Measurements from ENCODE around the gene EFHD2. TPM values are rescaled to one million over a fixed set of nuclear protein-coding genes. Genes with fewer than 3 reads are reported as not detected.

Gene EFHD2
- total RNA-seq, 1 donor from 2014 or later, result 26.0 TPM

DNA sequence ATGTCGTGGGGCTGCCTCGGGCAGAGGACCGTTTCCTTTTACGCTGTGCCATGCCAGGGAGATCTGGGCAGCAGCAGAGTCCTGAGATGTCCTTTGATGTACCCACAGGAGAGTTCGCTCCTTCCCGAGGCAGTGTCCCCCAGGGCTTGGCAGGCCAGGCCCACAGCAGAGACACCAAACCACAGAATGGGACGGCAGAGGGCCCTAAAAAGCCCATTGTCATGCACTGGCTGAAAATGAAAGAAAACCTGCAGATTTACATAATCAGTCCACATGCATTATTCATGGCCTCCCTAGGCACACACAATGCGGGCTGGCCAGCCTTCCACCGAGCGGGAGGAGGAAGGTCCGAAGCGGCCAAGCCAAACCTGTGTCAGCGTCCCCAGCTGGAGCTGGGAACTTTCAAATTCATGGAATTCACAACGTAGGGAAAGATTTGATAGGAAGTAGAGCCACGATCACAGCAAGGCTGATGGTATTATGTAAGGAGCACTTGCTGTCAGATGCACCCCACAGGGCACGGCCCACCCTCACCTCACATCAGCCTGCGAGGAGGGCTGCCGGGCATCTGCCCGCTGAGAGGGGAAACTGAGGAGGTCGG, 25.3 kb upstream of the EFHD2 start:
- peak overlapping the region; percentile 24 for H2AFZ ChIP-seq (ENCODE audit: low read depth, low read length)
- H3K9me3 ChIP-seq (ENCODE audit: insufficient read depth, low read depth, low read length), result no peaks in the 10 kb centered on the region
- H3K4me2 ChIP-seq (ENCODE audit: low read length), result peak overlapping the region; percentile 83
- peaks cover 11% of the 10 kb centered on the region for H3K4me1 ChIP-seq (ENCODE audit: insufficient read depth, low read length)
- FAIRE-seq (no peak), DNase-seq (ENCODE audit: low read depth) (peak; percentile 40)
- no peaks in the 10 kb centered on the region for H4K20me1 ChIP-seq (ENCODE audit: insufficient read depth, low read length)
- peak overlapping the region; percentile 38 for H3K4me3 ChIP-seq (ENCODE audit: insufficient read depth, low read depth, low read length)
- no peaks in the 10 kb centered on the region for H3K79me2 ChIP-seq (ENCODE audit: insufficient read depth, low read length)
- peaks cover 14% of the 10 kb centered on the region for H3K27me3 ChIP-seq (ENCODE audit: insufficient read depth, low read length)
- Mint-ChIP-seq H3K27ac (ENCODE audit: unreplicated experiment) (no peak overlapping the region), H3K27me3 (ENCODE audit: low read depth, unreplicated experiment) (peaks cover 88% of the 10 kb centered on the region), H3K36me3 (ENCODE audit: low read depth, unreplicated experiment) (no peaks in the 10 kb centered on the region), H3K9me3 (ENCODE audit: unreplicated experiment) (peaks cover 1% of the 10 kb centered on the region), H3K4me1 (ENCODE audit: low read depth, unreplicated experiment) (peaks cover 1% of the 10 kb centered on the region), H3K4me3 (ENCODE audit: unreplicated experiment) (no peak overlapping the region)
- no peaks in the 10 kb centered on the region for H3K36me3 ChIP-seq (ENCODE audit: insufficient read depth, low read length)
- no peak overlapping the region for H3K27ac ChIP-seq (ENCODE audit: low read depth, low read length)
- no peak for TF ChIP-seq CTCF (IDR thresholded peaks at IDR 0.05; ENCODE audit: insufficient read depth, low read depth, low read length)
- TF ChIP-seq EZH2 (IDR thresholded peaks at IDR 0.05; ENCODE audit: insufficient read depth, low read length), result no peak
- H3K9ac ChIP-seq (ENCODE audit: low read length), result peak overlapping the region; percentile 39

GRCh38 chr1:15385420-15385819, 24.3 kb upstream of the EFHD2 start:
- Mint-ChIP-seq H3K27me3 (ENCODE audit: low read depth, unreplicated experiment) (peaks cover 83% of the 10 kb centered on the region), H3K4me3 (ENCODE audit: unreplicated experiment) (no peak overlapping the region)

More at GRCh38 chr1:15385420-15385819, 24.3 kb upstream of the EFHD2 start:
- no peak overlapping the region for H3K4me3 ChIP-seq (ENCODE audit: insufficient read depth, low read depth, low read length)
- peaks cover 13% of the 10 kb centered on the region for H3K27me3 ChIP-seq (ENCODE audit: insufficient read depth, low read length)
- no peaks in the 10 kb centered on the region for H3K79me2 ChIP-seq (ENCODE audit: insufficient read depth, low read length)
- H4K20me1 ChIP-seq (ENCODE audit: insufficient read depth, low read length), result no peaks in the 10 kb centered on the region
- H3K9me3 ChIP-seq (ENCODE audit: insufficient read depth, low read depth, low read length), result no peaks in the 10 kb centered on the region
- no peak for FAIRE-seq
- no peak for TF ChIP-seq CTCF (IDR thresholded peaks at IDR 0.05; ENCODE audit: insufficient read depth, low read depth, low read length)
- no peak for TF ChIP-seq EZH2 (IDR thresholded peaks at IDR 0.05; ENCODE audit: insufficient read depth, low read length)
- no peak overlapping the region for H3K27ac Mint-ChIP-seq (ENCODE audit: unreplicated experiment)
- H3K4me1 Mint-ChIP-seq (ENCODE audit: low read depth, unreplicated experiment), result peaks cover 1% of the 10 kb centered on the region
- H3K4me1 ChIP-seq (ENCODE audit: insufficient read depth, low read length), result peaks cover 11% of the 10 kb centered on the region
- no peak overlapping the region for H2AFZ ChIP-seq (ENCODE audit: low read depth, low read length)
- no peak overlapping the region for H3K9ac ChIP-seq (ENCODE audit: low read length)
- no peak overlapping the region for H3K27ac ChIP-seq (ENCODE audit: low read depth, low read length)
- H3K9me3 Mint-ChIP-seq (ENCODE audit: unreplicated experiment), result peaks cover 1% of the 10 kb centered on the region
- no peak overlapping the region for H3K4me2 ChIP-seq (ENCODE audit: low read length)
- H3K36me3 Mint-ChIP-seq (ENCODE audit: low read depth, unreplicated experiment), result no peaks in the 10 kb centered on the region
- H3K36me3 ChIP-seq (ENCODE audit: insufficient read depth, low read length), result no peaks in the 10 kb centered on the region
- no peak for DNase-seq (ENCODE audit: low read depth)
